ENCODE data around the gene DOCK7.

DNA sequence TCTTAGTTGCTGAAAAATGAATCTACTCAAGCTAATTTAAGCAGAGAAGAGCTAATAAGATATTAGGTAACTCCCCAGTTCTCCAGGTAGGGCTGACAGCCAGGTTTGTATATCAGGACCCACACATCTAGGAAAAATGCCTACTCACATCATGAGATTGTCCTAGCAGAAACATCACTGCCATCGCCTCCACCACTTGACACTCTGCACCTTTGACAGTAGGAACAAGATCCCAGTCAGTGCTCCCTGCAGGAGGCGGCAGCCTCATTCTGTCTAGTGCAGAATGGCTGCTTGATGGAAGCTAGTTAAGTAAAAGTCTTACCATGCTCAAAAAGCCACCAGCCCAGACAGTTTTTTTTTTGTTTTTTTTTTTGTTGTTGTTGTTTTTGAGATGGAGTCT is 282.9 kb downstream of the DOCK7 start:
- TF ChIP-seq, protein P1, sequence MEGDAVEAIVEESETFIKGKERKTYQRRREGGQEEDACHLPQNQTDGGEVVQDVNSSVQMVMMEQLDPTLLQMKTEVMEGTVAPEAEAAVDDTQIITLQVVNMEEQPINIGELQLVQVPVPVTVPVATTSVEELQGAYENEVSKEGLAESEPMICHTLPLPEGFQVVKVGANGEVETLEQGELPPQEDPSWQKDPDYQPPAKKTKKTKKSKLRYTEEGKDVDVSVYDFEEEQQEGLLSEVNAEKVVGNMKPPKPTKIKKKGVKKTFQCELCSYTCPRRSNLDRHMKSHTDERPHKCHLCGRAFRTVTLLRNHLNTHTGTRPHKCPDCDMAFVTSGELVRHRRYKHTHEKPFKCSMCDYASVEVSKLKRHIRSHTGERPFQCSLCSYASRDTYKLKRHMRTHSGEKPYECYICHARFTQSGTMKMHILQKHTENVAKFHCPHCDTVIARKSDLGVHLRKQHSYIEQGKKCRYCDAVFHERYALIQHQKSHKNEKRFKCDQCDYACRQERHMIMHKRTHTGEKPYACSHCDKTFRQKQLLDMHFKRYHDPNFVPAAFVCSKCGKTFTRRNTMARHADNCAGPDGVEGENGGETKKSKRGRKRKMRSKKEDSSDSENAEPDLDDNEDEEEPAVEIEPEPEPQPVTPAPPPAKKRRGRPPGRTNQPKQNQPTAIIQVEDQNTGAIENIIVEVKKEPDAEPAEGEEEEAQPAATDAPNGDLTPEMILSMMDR (IDR thresholded peaks at IDR 0.05; ENCODE audit: low read depth, low read length, poor library complexity, severe bottlenecking) = no peak
- TF ChIP-seq EZH2phosphoT487 (IDR thresholded peaks at IDR 0.05; ENCODE audit: borderline replicate concordance, low read length) = no peak

Measured in DOHH2 (cell line).